Thyroid gland (tissue), 4 donors: ENCODE data around the gene GOLIM4.

Source experiments
- CTCF ChIP-seq, 6 experiments: fragments of 200-600 bp in 3 of 6; fragments of 450-650 bp in 3 of 6; sonication (generic) in 3 of 6; IDR thresholded peaks; one replicate each; pipeline ENCODE4 v1.5.1; 2016 to 2019; ENCODE audit warnings: antibody characterized with exemption in 6 of 6, mild to moderate bottlenecking in 2 of 6, inconsistent platforms in 1 of 6, moderate library complexity in 1 of 6
- POLR2A ChIP-seq, 2 donors: fragments of 450-650 bp; IDR thresholded peaks; one replicate each; pipeline ENCODE4 v1.6.1; 2017; ENCODE audit warnings: antibody characterized with exemption in 2 of 2, mild to moderate bottlenecking in 2 of 2, moderate library complexity in 1 of 2

- TF ChIP-seq POLR2A (IDR thresholded peaks at IDR 0.05) (no peak), CTCF (IDR thresholded peaks at IDR 0.05) (no peak)
Observed at GRCh38 chr3:168054447-168054846, 41.3 kb downstream of the GOLIM4 start.
